HG02759 (cell line): ENCODE measurements around the gene RBM33.

Experiments used
- ATAC-seq: cut with Tn5 transposase; IDR thresholded peaks from one replicate; pipeline ENCODE4 v1.9.1; 2021; ENCODE audit warnings: mild to moderate bottlenecking, moderate library complexity; ENCODE audit not compliant: unreplicated experiment

RBM33 gene

GRCh38 chr7:155625557-155625956, 18.9 kb upstream of the RBM33 start:
- ATAC-seq, result no peak

GRCh38 chr7:155629171-155629570, 15.3 kb upstream of the RBM33 start:
- ATAC-seq, result no peak

GRCh38 chr7:155631155-155631554, 13.3 kb upstream of the RBM33 start:
- no peak for ATAC-seq

GRCh38 chr7:155635817-155636216, 8.6 kb upstream of the RBM33 start:
- ATAC-seq, result no peak

GRCh38 chr7:155637155-155637554, 7.3 kb upstream of the RBM33 start:
- no peak for ATAC-seq

- ATAC-seq, result no peak
These were observed 6.1 kb upstream of the RBM33 start for GRCh38 chr7:155638366-155638765.

GRCh38 chr7:155639958-155640520, 4.4 kb upstream of the RBM33 start:
- no peak for ATAC-seq

GRCh38 chr7:155640629-155641028, 3.8 kb upstream of the RBM33 start:
- no peak for ATAC-seq

- ATAC-seq, result no peak
These were observed 670 bp upstream of the RBM33 start for GRCh38 chr7:155643804-155644177.

GRCh38 chr7:155644971-155645509, 579 bp downstream of the RBM33 start:
- ATAC-seq, result peak; percentile 30

GRCh38 chr7:155645662-155646061, 1.2 kb downstream of the RBM33 start:
- no peak for ATAC-seq

GRCh38 chr7:155646669-155647068, 2.2 kb downstream of the RBM33 start:
- no peak for ATAC-seq

GRCh38 chr7:155647302-155647701, 2.8 kb downstream of the RBM33 start:
- ATAC-seq, result no peak

GRCh38 chr7:155647734-155648133, 3.3 kb downstream of the RBM33 start:
- ATAC-seq, result no peak

GRCh38 chr7:155648752-155649339, 4.4 kb downstream of the RBM33 start:
- no peak for ATAC-seq

GRCh38 chr7:155649588-155649987, 5.1 kb downstream of the RBM33 start:
- ATAC-seq, result no peak

GRCh38 chr7:155652156-155653114, 8.0 kb downstream of the RBM33 start:
- no peak for ATAC-seq

GRCh38 chr7:155653803-155654202, 9.3 kb downstream of the RBM33 start:
- ATAC-seq, result no peak

- no peak for ATAC-seq
These were observed 12.4 kb downstream of the RBM33 start for GRCh38 chr7:155656891-155657290.

GRCh38 chr7:155660059-155660757, 15.7 kb downstream of the RBM33 start:
- peak; percentile 80 for ATAC-seq

- peak; percentile 74 for ATAC-seq
These were observed 16.3 kb downstream of the RBM33 start for GRCh38 chr7:155660758-155661093.
